ENCODE results near the gene NINJ2.

Gene NINJ2

GRCh38 chr12:646442-647384 lies 16.5 kb downstream of the NINJ2 start:
- no peak for TF ChIP-seq EP300 (IDR thresholded peaks at IDR 0.05; ENCODE audit: borderline replicate concordance)
- TF ChIP-seq YY1 (IDR thresholded peaks at IDR 0.05; ENCODE audit: low read depth) = no peak
- no peak for TF ChIP-seq FOXM1 (IDR thresholded peaks at IDR 0.05; ENCODE audit: borderline replicate concordance, low read depth)
- TF ChIP-seq, protein P1, sequence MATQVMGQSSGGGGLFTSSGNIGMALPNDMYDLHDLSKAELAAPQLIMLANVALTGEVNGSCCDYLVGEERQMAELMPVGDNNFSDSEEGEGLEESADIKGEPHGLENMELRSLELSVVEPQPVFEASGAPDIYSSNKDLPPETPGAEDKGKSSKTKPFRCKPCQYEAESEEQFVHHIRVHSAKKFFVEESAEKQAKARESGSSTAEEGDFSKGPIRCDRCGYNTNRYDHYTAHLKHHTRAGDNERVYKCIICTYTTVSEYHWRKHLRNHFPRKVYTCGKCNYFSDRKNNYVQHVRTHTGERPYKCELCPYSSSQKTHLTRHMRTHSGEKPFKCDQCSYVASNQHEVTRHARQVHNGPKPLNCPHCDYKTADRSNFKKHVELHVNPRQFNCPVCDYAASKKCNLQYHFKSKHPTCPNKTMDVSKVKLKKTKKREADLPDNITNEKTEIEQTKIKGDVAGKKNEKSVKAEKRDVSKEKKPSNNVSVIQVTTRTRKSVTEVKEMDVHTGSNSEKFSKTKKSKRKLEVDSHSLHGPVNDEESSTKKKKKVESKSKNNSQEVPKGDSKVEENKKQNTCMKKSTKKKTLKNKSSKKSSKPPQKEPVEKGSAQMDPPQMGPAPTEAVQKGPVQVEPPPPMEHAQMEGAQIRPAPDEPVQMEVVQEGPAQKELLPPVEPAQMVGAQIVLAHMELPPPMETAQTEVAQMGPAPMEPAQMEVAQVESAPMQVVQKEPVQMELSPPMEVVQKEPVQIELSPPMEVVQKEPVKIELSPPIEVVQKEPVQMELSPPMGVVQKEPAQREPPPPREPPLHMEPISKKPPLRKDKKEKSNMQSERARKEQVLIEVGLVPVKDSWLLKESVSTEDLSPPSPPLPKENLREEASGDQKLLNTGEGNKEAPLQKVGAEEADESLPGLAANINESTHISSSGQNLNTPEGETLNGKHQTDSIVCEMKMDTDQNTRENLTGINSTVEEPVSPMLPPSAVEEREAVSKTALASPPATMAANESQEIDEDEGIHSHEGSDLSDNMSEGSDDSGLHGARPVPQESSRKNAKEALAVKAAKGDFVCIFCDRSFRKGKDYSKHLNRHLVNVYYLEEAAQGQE (IDR thresholded peaks at IDR 0.05; ENCODE audit: low read depth) = no peak
- no peak for TF ChIP-seq ZBTB7A (IDR thresholded peaks at IDR 0.05; ENCODE audit: low read depth)
- TF ChIP-seq CEBPB (IDR thresholded peaks at IDR 0.05) = no peak
- no peak for TF ChIP-seq TEAD4 (IDR thresholded peaks at IDR 0.05)
- TF ChIP-seq, protein P2, sequence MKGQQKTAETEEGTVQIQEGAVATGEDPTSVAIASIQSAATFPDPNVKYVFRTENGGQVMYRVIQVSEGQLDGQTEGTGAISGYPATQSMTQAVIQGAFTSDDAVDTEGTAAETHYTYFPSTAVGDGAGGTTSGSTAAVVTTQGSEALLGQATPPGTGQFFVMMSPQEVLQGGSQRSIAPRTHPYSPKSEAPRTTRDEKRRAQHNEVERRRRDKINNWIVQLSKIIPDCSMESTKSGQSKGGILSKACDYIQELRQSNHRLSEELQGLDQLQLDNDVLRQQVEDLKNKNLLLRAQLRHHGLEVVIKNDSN (IDR thresholded peaks at IDR 0.05) = no peak
- no peak for TF ChIP-seq MAX (IDR thresholded peaks at IDR 0.05)
- TF ChIP-seq NFIC (IDR thresholded peaks at IDR 0.05) = no peak
- no peak for TF ChIP-seq EGR1 (IDR thresholded peaks at IDR 0.05)
- no peak for TF ChIP-seq TAF1 (IDR thresholded peaks at IDR 0.05; ENCODE audit: low read depth)
- no peak for TF ChIP-seq TCF12 (IDR thresholded peaks at IDR 0.05; ENCODE audit: low read depth)
- TF ChIP-seq CREB1 (IDR thresholded peaks at IDR 0.05; ENCODE audit: low read depth) = no peak
- no peak for TF ChIP-seq RAD21 (IDR thresholded peaks at IDR 0.05; ENCODE audit: low read depth)

- TF ChIP-seq RAD21 (IDR thresholded peaks at IDR 0.05; ENCODE audit: low read depth) = no peak
- no peak for TF ChIP-seq EGR1 (IDR thresholded peaks at IDR 0.05)
- TF ChIP-seq TCF12 (IDR thresholded peaks at IDR 0.05; ENCODE audit: low read depth) = no peak
- TF ChIP-seq MAX (IDR thresholded peaks at IDR 0.05) = no peak
- TF ChIP-seq CEBPB (IDR thresholded peaks at IDR 0.05) = no peak
- TF ChIP-seq, protein P2 (IDR thresholded peaks at IDR 0.05) = no peak
- TF ChIP-seq FOXM1 (IDR thresholded peaks at IDR 0.05; ENCODE audit: borderline replicate concordance, low read depth) = no peak
- TF ChIP-seq TEAD4 (IDR thresholded peaks at IDR 0.05) = no peak
- no peak for TF ChIP-seq YY1 (IDR thresholded peaks at IDR 0.05; ENCODE audit: low read depth)
- TF ChIP-seq TAF1 (IDR thresholded peaks at IDR 0.05; ENCODE audit: low read depth) = no peak
- TF ChIP-seq CREB1 (IDR thresholded peaks at IDR 0.05; ENCODE audit: low read depth) = no peak
- no peak for TF ChIP-seq EP300 (IDR thresholded peaks at IDR 0.05; ENCODE audit: borderline replicate concordance)
- TF ChIP-seq, protein P1 (IDR thresholded peaks at IDR 0.05; ENCODE audit: low read depth) = no peak
- TF ChIP-seq ZBTB7A (IDR thresholded peaks at IDR 0.05; ENCODE audit: low read depth) = no peak
- TF ChIP-seq NFIC (IDR thresholded peaks at IDR 0.05) = no peak
These were observed 17.6 kb downstream of the NINJ2 start for GRCh38 chr12:645563-646071.

- no peak for TF ChIP-seq YY1 (IDR thresholded peaks at IDR 0.05; ENCODE audit: low read depth)
- TF ChIP-seq RAD21 (IDR thresholded peaks at IDR 0.05; ENCODE audit: low read depth) = no peak
- no peak for TF ChIP-seq TCF12 (IDR thresholded peaks at IDR 0.05; ENCODE audit: low read depth)
- no peak for TF ChIP-seq TAF1 (IDR thresholded peaks at IDR 0.05; ENCODE audit: low read depth)
- TF ChIP-seq FOXM1 (IDR thresholded peaks at IDR 0.05; ENCODE audit: borderline replicate concordance, low read depth) = no peak
- no peak for TF ChIP-seq CREB1 (IDR thresholded peaks at IDR 0.05; ENCODE audit: low read depth)
- no peak for TF ChIP-seq CEBPB (IDR thresholded peaks at IDR 0.05)
- no peak for TF ChIP-seq EGR1 (IDR thresholded peaks at IDR 0.05)
- no peak for TF ChIP-seq NFIC (IDR thresholded peaks at IDR 0.05)
- no peak for TF ChIP-seq EP300 (IDR thresholded peaks at IDR 0.05; ENCODE audit: borderline replicate concordance)
These were observed 18.3 kb downstream of the NINJ2 start for GRCh38 chr12:644818-645552.

GRCh38 chr12:644303-644639 lies 19.0 kb downstream of the NINJ2 start:
- no peak for TF ChIP-seq CREB1 (IDR thresholded peaks at IDR 0.05; ENCODE audit: low read depth)

Data from Ishikawa (cell line).